Colonic mucosa (tissue), 4 donors: ENCODE measurements around the gene PSMB8. TPM values are rescaled to one million over a fixed set of nuclear protein-coding genes. Genes with fewer than 3 reads are reported as not detected.
"Not testable (repeated sequence)": the region's sequence is repeated elsewhere in the genome, so short reads cannot be mapped to it uniquely, and the experiment has no call there.

Source experiments
- DNase-seq: peaks from one replicate; pipeline ENCODE4 v3.0.0-alpha.2; 2020
- H3K27ac ChIP-seq: fragments of 200-600 bp; one replicate; pipeline ENCODE4 v1.8.0; 2021
- H3K27me3 ChIP-seq: fragments of 200-600 bp; one replicate; pipeline ENCODE4 v1.8.0; 2021
- H3K36me3 ChIP-seq: fragments of 200-600 bp; one replicate; pipeline ENCODE4 v1.8.0; 2021
- H3K4me1 ChIP-seq: fragments of 200-600 bp; one replicate; pipeline ENCODE4 v1.8.0; 2021; ENCODE audit warnings: mild to moderate bottlenecking
- H3K4me3 ChIP-seq: fragments of 200-600 bp; one replicate; pipeline ENCODE4 v1.8.0; 2021
- H3K9ac ChIP-seq, 2 donors: one replicate each; pipeline ENCODE4 v1.7.0; 2013; ENCODE audit warnings: control low read depth in 2 of 2, low read depth in 2 of 2, low read length in 2 of 2
- H3K9me3 ChIP-seq: fragments of 200-600 bp; one replicate; pipeline ENCODE4 v1.8.0; 2021
- CTCF ChIP-seq: fragments of 200-600 bp; IDR thresholded peaks from one replicate; pipeline ENCODE4 v1.8.0; 2022; ENCODE audit warnings: antibody characterized with exemption, mild to moderate bottlenecking
- intact Hi-C: fragments of 100-400 bp; cut with DNase I; formaldehyde crosslinking; loops from one replicate; pipeline ENCODE4 v1.14.1; 2022
- total RNA-seq, 2 donors: library from RNA; stranded (reverse); fragmentation: NEBNext Ultra II Directional in 1 of 2; extraction: Animal tissue kit (Norgen Biotek cat#: 25700) in 1 of 2; gene quantifications; one replicate each; pipeline ENCODE4 v1.2.1, GENCODE V29; 2021
- donor health status: healthy.
- donor health status: DM: no; HTN: no; CAD: no.
- donor health status: DM: no; HTN: no; CAD: no.

The PSMB8 gene
- total RNA-seq, 2 donors from 2014 or later, result 152 to 154 TPM

GRCh38 chr6:32876603-32877002, 32.8 kb upstream of the PSMB8 start:
- Histone ChIP-seq H3K36me3 (no peaks in the 10 kb centered on the region), H3K4me3 (no peak overlapping the region), H3K27me3 (no peaks in the 10 kb centered on the region), H3K9ac (no peak overlapping the region), H3K27ac (no peak overlapping the region), H3K9me3 (no peaks in the 10 kb centered on the region), H3K4me1 (no peaks in the 10 kb centered on the region)
- no peak for DNase-seq
- intact Hi-C loops, result no loop called here
- TF ChIP-seq CTCF, result no peak

GRCh38 chr6:32873947-32874346, 30.1 kb upstream of the PSMB8 start:
- H3K4me3 ChIP-seq, DNase-seq, H3K36me3 ChIP-seq, H3K27ac ChIP-seq, H3K9ac ChIP-seq, H3K9me3 ChIP-seq, H3K27me3 ChIP-seq, H3K4me1 ChIP-seq: not testable (repeated sequence)
- intact Hi-C loops, result loop anchor here (5.0 kb wide), 1 partner anchor 37 kb away; the partner anchor contains the start of gene TAP2

- peak; percentile 87 for DNase-seq
- Histone ChIP-seq H3K27me3 (no peaks in the 10 kb centered on the region), H3K9ac (no peak overlapping the region), H3K9me3 (no peaks in the 10 kb centered on the region), H3K36me3 (no peaks in the 10 kb centered on the region), H3K4me1 (no peaks in the 10 kb centered on the region), H3K4me3 (no peak overlapping the region), H3K27ac (no peak overlapping the region)
- intact Hi-C loops, result loop anchor here (5.0 to 10.0 kb wide), 2 partner anchors 41 to 454 kb away; no protein-coding TSS in a partner anchor
- peak; percentile 95 for TF ChIP-seq CTCF
These were observed 24.5 kb upstream of the PSMB8 start for GRCh38 chr6:32868257-32868788.

- no peak overlapping the region for H3K27ac ChIP-seq
- H3K9me3 ChIP-seq, result no peaks in the 10 kb centered on the region
- H3K4me1 ChIP-seq, result no peaks in the 10 kb centered on the region
- no peak overlapping the region for H3K9ac ChIP-seq
- TF ChIP-seq CTCF, result no peak
- H3K36me3 ChIP-seq, result no peaks in the 10 kb centered on the region
- H3K27me3 ChIP-seq, result no peaks in the 10 kb centered on the region
- intact Hi-C loops, result loop anchor here (5.0 to 10.0 kb wide), 2 partner anchors 40 to 453 kb away; no protein-coding TSS in a partner anchor
- no peak for DNase-seq
- no peak overlapping the region for H3K4me3 ChIP-seq
These were observed 23.9 kb upstream of the PSMB8 start for GRCh38 chr6:32867554-32868256.

- Histone ChIP-seq H3K9ac (no peak overlapping the region), H3K9me3 (no peaks in the 10 kb centered on the region), H3K4me1 (no peaks in the 10 kb centered on the region), H3K27ac (no peak overlapping the region), H3K27me3 (no peaks in the 10 kb centered on the region), H3K36me3 (no peaks in the 10 kb centered on the region), H3K4me3 (no peak overlapping the region)
- no peak for TF ChIP-seq CTCF
- DNase-seq, result no peak
- intact Hi-C loops, result loop anchor here (5.0 to 10.0 kb wide), 2 partner anchors 40 to 452 kb away; no protein-coding TSS in a partner anchor
These were observed 23.2 kb upstream of the PSMB8 start for GRCh38 chr6:32867022-32867477.
